GM23338 (cell line): ENCODE data around the gene SLC35B1. TPM values are rescaled to one million over a fixed set of nuclear protein-coding genes. Genes with fewer than 3 reads are reported as not detected.
A peak's percentile ranks its signal among the peaks of the same experiment; 100 is the strongest.

ENCODE experiments used
- ATAC-seq: fragments of 200-7000 bp; cut with Tn5 transposase; 3 replicates; pipeline ENCODE4 v1.9.1; 2020
- DNase-seq: peaks from one replicate; pipeline ENCODE4 v3.0.0-alpha.2; 2015; ENCODE audit warnings: low spot score
- H2AFZ ChIP-seq: fragments of 200-600 bp; sonication (generic); 2 replicates; pipeline ENCODE4 v1.8.0; 2016; ENCODE audit warnings: antibody characterized with exemption, mild to moderate bottlenecking, moderate library complexity
- H3F3A ChIP-seq: fragments of 200-600 bp; sonication (generic); replicated peaks from 2 replicates; pipeline ENCODE4 v1.8.0; 2017; ENCODE audit warnings: antibody characterized with exemption, mixed run types, low read depth
- H3K27ac ChIP-seq: fragments of 200-600 bp; sonication (generic); 2 replicates; pipeline ENCODE4 v1.6.1; 2016; ENCODE audit warnings: low read depth
- H3K27me3 ChIP-seq: fragments of 200-600 bp; sonication (generic); 2 replicates; pipeline ENCODE4 v1.8.0; 2016; ENCODE audit warnings: mild to moderate bottlenecking, mixed run types, moderate library complexity; ENCODE audit not compliant: insufficient read depth
- H3K36me3 ChIP-seq: fragments of 200-600 bp; sonication (generic); 2 replicates; pipeline ENCODE4 v1.8.0; 2016; ENCODE audit warnings: mild to moderate bottlenecking; ENCODE audit not compliant: insufficient read depth
- H3K4me1 ChIP-seq: fragments of 200-600 bp; sonication (generic); 2 replicates; pipeline ENCODE4 v1.8.0; 2016; ENCODE audit warnings: mild to moderate bottlenecking, moderate library complexity; ENCODE audit not compliant: insufficient read depth
- H3K4me2 ChIP-seq: fragments of 200-600 bp; sonication (generic); 2 replicates; pipeline ENCODE4 v1.7.1; 2017; ENCODE audit warnings: mixed run types
- H3K4me3 ChIP-seq: fragments of 200-600 bp; sonication (generic); 2 replicates; pipeline ENCODE4 v1.6.1; 2016; ENCODE audit warnings: mixed run types
- H3K79me2 ChIP-seq: fragments of 200-600 bp; sonication (generic); replicated peaks from 2 replicates; pipeline ENCODE4 v1.8.0; 2017; ENCODE audit warnings: mild to moderate bottlenecking; ENCODE audit not compliant: insufficient read depth
- H3K9me2 ChIP-seq: fragments of 200-600 bp; sonication (generic); 2 replicates; pipeline ENCODE4 v1.8.0; 2017; ENCODE audit not compliant: insufficient read depth
- H4K20me1 ChIP-seq: fragments of 200-600 bp; sonication (generic); replicated peaks from 2 replicates; pipeline ENCODE4 v1.8.0; 2017; ENCODE audit warnings: mild to moderate bottlenecking; ENCODE audit not compliant: insufficient read depth
- H3K27ac Mint-ChIP-seq: 2 replicates; pipeline ENCODE4 v1.8.0; 2020; ENCODE audit warnings: inconsistent platforms, mild to moderate bottlenecking, moderate library complexity, mixed read lengths
- H3K27me3 Mint-ChIP-seq: 3 replicates; pipeline ENCODE4 v1.8.0; 2022; ENCODE audit warnings: low read depth, mild to moderate bottlenecking, moderate library complexity, mixed read lengths, inconsistent platforms; ENCODE audit not compliant: insufficient read depth, poor library complexity
- H3K36me3 Mint-ChIP-seq: 3 replicates; pipeline ENCODE4 v1.8.0; 2021; ENCODE audit warnings: low read depth, mild to moderate bottlenecking, inconsistent platforms, moderate library complexity, mixed read lengths
- H3K4me1 Mint-ChIP-seq: 3 replicates; pipeline ENCODE4 v1.8.0; 2020; ENCODE audit warnings: mild to moderate bottlenecking, inconsistent platforms, mixed read lengths
- H3K4me3 Mint-ChIP-seq: 3 replicates; pipeline ENCODE4 v1.8.0; 2021; ENCODE audit warnings: moderate library complexity, mild to moderate bottlenecking, inconsistent platforms, mixed read lengths
- H3K9me3 Mint-ChIP-seq: 3 replicates; pipeline ENCODE4 v1.8.0; 2020; ENCODE audit warnings: moderate library complexity, mild to moderate bottlenecking, inconsistent platforms, mixed read lengths
- CREB1 ChIP-seq: fragments of 250-450 bp; sonication (Bioruptor Pico); IDR thresholded peaks from 2 replicates; pipeline ENCODE4 v1.5.0; 2020; ENCODE audit warnings: low read depth, mild to moderate bottlenecking, moderate library complexity
- EZH2 ChIP-seq: fragments of 200-600 bp; sonication (generic); IDR thresholded peaks from one replicate; pipeline ENCODE4 v1.8.0; 2017; ENCODE audit warnings: antibody characterized with exemption, mild to moderate bottlenecking, low read depth; ENCODE audit not compliant: unreplicated experiment
- EZH2phosphoT487 ChIP-seq: fragments of 200-600 bp; sonication (generic); IDR thresholded peaks from one replicate; pipeline ENCODE4 v1.8.1; 2018; ENCODE audit warnings: antibody characterized with exemption; ENCODE audit not compliant: unreplicated experiment
- JUNB ChIP-seq: IDR thresholded peaks from one replicate; pipeline ENCODE4 v1.6.1; 2016; ENCODE audit warnings: antibody characterized with exemption; ENCODE audit not compliant: unreplicated experiment
- NANOG ChIP-seq: IDR thresholded peaks from 2 replicates; pipeline ENCODE4 v1.6.1; 2016; ENCODE audit warnings: antibody characterized with exemption, borderline replicate concordance
- POLR2AphosphoS5 ChIP-seq: IDR thresholded peaks from 2 replicates; pipeline ENCODE4 v1.6.1; 2016; ENCODE audit warnings: antibody characterized with exemption, low read depth
- REST ChIP-seq: IDR thresholded peaks from one replicate; pipeline ENCODE4 v1.6.1; 2018; ENCODE audit warnings: antibody characterized with exemption; ENCODE audit not compliant: unreplicated experiment
- ZNF114 ChIP-seq: fragments of 250-450 bp; sonication (Bioruptor Pico); IDR thresholded peaks from 2 replicates; pipeline ENCODE4 v1.5.0; 2020; ENCODE audit warnings: mild to moderate bottlenecking, moderate library complexity
- ZNF331 ChIP-seq: fragments of 250-450 bp; sonication (Bioruptor Pico); IDR thresholded peaks from 2 replicates; pipeline ENCODE4 v1.5.0; 2020; ENCODE audit warnings: low read depth, mild to moderate bottlenecking, moderate library complexity
- polyA plus RNA-seq: library from polyadenylated mRNA; unstranded; fragments of >200 nt; fragmentation: Nextera tagmentation; extraction: Ambion mirVana; gene quantifications from 2 replicates; pipeline ENCODE4 v1.2.1, GENCODE V29; 2016
- total RNA-seq: library from RNA; depleted of rRNA; stranded (reverse); fragments of >200 nt; shearing (Covaris generic); gene quantifications from 2 replicates; pipeline ENCODE4 v1.2.3, GENCODE V29; 2014
- TF ChIP-seq, protein P1 (sequence below): IDR thresholded peaks from 2 replicates; pipeline ENCODE4 v1.6.1; 2016; ENCODE audit warnings: antibody characterized with exemption

Gene SLC35B1
- total and polyA plus RNA-seq, 2 experiments from 2014 or later: 56.7 to 58.9 TPM

- H3K9me2 ChIP-seq: peaks cover 3% of the 10 kb centered on the region; the same call in 1 of the 2 replicates
- no peak overlapping the region for H3K4me3 Mint-ChIP-seq
- H3K27me3 ChIP-seq: peaks cover 4% of the 10 kb centered on the region; the same call in 1 of the 2 replicates
- 0 out of 2 replicates have a peak, but pooled peaks cover 2% of the 10 kb centered on the region for H3F3A ChIP-seq
- DNase-seq: no peak
- H3K79me2 ChIP-seq: peaks cover 19% of the 10 kb centered on the region
- peaks cover 7% of the 10 kb centered on the region; the same call in 2 of the 3 replicates for H3K36me3 Mint-ChIP-seq
- ATAC-seq: no peak
- H3K9me3 Mint-ChIP-seq: peaks cover 10% of the 10 kb centered on the region
- H4K20me1 ChIP-seq: no peaks in the 10 kb centered on the region
- peaks cover 16% of the 10 kb centered on the region for H3K4me1 Mint-ChIP-seq
- no peak overlapping the region for H2AFZ ChIP-seq
- H3K4me2 ChIP-seq: no peak overlapping the region
- no peak overlapping the region for H3K4me3 ChIP-seq
- no peak overlapping the region for H3K27ac ChIP-seq
- peaks cover 12% of the 10 kb centered on the region for H3K4me1 ChIP-seq
- H3K36me3 ChIP-seq: no peaks in the 10 kb centered on the region
- H3K27me3 Mint-ChIP-seq: peaks cover 20% of the 10 kb centered on the region
- no peak for TF ChIP-seq NANOG
- TF ChIP-seq REST: no peak
- TF ChIP-seq ZNF331 (CRISPR knock-in tag): no peak
- no peak for TF ChIP-seq JUNB
- TF ChIP-seq CREB1 (CRISPR knock-in tag): no peak
- TF ChIP-seq, protein P1, sequence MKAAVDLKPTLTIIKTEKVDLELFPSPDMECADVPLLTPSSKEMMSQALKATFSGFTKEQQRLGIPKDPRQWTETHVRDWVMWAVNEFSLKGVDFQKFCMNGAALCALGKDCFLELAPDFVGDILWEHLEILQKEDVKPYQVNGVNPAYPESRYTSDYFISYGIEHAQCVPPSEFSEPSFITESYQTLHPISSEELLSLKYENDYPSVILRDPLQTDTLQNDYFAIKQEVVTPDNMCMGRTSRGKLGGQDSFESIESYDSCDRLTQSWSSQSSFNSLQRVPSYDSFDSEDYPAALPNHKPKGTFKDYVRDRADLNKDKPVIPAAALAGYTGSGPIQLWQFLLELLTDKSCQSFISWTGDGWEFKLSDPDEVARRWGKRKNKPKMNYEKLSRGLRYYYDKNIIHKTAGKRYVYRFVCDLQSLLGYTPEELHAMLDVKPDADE: no peak
- H3K27ac Mint-ChIP-seq: no peak overlapping the region
Observed at GRCh38 chr17:49680314-49680713, 27.4 kb downstream of the SLC35B1 start.

DNA sequence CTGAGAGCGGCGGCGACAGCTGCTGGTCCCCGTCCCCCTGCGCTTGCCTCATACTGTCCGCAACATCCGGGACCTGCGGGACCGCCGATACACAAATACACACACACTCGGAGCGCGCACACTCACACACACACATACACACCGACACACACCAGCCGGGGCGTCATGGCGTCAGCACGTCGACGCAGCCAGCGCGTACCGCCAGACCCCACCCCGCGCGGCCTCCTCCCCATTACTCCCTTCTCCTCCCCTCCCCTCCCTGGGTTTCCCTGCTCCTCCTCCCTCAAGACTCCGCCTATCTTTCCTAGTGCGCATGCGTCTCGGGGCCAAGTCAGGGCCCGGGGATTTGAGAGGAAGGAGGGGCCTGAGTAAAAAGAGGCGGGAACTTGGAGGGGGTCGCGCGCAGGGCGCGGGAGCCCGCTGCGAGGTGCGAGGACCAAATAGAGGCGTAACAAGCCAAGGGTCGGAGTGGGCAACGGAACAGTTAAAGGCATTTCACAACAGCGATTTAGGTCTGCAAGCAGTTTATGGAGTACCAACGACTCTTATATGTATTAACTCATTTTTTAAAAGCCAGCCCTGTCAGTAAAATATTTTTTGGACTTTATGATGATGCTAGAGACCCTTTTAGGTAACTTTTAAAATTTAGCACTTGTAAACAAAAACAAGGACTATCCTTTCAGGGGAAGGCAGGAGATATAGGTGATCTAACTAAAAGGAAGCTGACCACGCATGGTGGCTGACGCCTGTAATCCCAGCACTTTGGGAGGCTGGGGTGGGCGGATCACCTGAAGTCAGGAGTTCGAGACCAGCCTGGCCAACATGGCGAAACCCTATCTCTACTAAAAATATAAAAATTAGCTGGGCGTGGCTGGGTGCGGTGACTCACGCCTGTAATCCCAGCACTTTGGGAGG is 29.6 kb downstream of the SLC35B1 start, which contains the start of gene SPOP:
Gene SPOP, minus strand, starts transcription at position 165 of the 915 bp plus-strand sequence. CDS start 55,287 bp downstream, outside the sequence.
- peak within 1 kb of the TSS; percentile 72 for H3K4me3 ChIP-seq
- peaks cover 10% of the 10 kb centered on the region for H3K9me3 Mint-ChIP-seq
- ATAC-seq: peak; percentile 88
- peaks cover 21% of the 10 kb centered on the region; the same call in 2 of the 3 replicates for H3K36me3 Mint-ChIP-seq
- H3K27me3 ChIP-seq: peaks cover 4% of the 10 kb centered on the region; the same call in 1 of the 2 replicates
- H3F3A ChIP-seq: 0 out of 2 replicates have a peak, but pooled peaks cover 2% of the 10 kb centered on the region
- peak within 1 kb of the TSS; percentile 75 for H3K27ac ChIP-seq
- H3K4me1 ChIP-seq: peaks cover 12% of the 10 kb centered on the region
- H3K4me2 ChIP-seq: peak within 1 kb of the TSS; percentile 89
- peaks cover 3% of the 10 kb centered on the region; the same call in 1 of the 2 replicates for H3K9me2 ChIP-seq
- peak within 1 kb of the TSS; percentile 82; the same call in 1 of the 2 replicates for H2AFZ ChIP-seq
- peaks cover 20% of the 10 kb centered on the region for H3K27me3 Mint-ChIP-seq
- peak within 1 kb of the TSS; percentile 97 for H3K27ac Mint-ChIP-seq
- H3K4me3 Mint-ChIP-seq: peak within 1 kb of the TSS; percentile 90
- peak; percentile 99 for DNase-seq
- H3K79me2 ChIP-seq: peaks cover 38% of the 10 kb centered on the region
- no peaks in the 10 kb centered on the region for H4K20me1 ChIP-seq
- TF ChIP-seq POLR2AphosphoS5 (peak; percentile 45), CREB1 (CRISPR knock-in tag) (peak; percentile 92), ZNF331 (CRISPR knock-in tag) (peak; percentile 21; the same call in 1 of the 2 replicates), EZH2phosphoT487 (no peak), ZNF114 (CRISPR knock-in tag) (peak; percentile 71; the same call in 1 of the 2 replicates), EZH2 (no peak)
- no peaks in the 10 kb centered on the region; the same call in 1 of the 2 replicates for H3K36me3 ChIP-seq
- peaks cover 19% of the 10 kb centered on the region for H3K4me1 Mint-ChIP-seq
